HG03558 (cell line): ENCODE measurements around the gene LRRC10B.

Experiments used
- ATAC-seq: cut with Tn5 transposase; IDR thresholded peaks from one replicate; pipeline ENCODE4 v1.9.1; 2021; ENCODE audit warnings: moderate number of reproducible peaks; ENCODE audit not compliant: unreplicated experiment; ENCODE audit errors: extremely low read depth

Gene LRRC10B

DNA sequence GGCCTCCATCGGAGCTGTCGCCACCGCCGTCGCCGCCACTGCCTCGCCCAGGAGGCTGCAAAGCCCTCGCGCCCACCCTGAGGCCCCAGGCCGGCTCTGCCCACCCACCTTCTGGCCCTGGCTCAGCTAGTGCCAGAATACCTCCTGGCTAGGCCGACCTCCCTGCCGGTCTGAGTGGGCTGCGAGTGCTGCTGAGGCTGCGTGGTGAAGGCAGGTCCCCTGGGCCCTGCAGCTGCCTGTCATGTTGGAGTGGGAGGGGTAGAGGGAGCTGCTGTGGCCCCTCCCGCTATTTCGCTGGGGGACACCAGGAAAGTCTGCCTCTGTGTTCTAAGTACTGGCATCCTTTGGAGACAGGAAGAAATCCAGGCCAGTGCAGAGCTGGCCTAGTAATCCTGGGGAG lies 34.2 kb downstream of the LRRC10B start:
- ATAC-seq, result no peak

DNA sequence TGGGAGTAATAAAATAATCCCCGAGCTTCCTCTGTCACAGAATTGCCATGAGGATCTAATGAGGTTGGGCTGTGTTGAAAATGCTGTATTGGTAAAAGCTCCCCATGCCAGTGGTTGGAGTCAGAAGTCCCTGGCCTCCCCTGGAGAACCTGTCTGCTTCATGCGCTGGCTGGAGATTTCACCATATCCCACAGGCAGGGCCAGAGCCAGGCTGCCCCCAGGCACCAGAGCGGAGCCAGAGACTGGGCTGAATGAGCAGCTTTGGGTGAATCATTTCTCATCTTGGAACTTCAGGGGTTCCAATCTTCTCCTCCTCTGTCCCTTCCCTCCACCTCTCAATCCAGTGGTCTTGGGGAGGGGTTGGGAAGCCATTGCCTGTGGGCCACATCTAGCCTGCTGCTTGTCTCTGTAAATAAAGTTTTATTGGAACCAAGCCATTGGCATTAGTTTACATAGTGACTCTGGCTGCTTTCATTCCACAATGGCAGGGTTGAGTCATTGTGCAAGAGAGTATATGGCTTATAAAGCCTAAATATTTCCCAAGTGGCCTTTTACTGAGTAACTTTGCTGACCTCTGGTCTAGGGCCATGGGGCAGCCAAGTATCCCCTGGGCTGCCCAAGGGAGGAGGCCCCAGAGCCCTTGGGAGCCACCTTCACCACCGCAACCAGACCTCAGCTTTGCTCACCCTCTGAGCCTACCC lies 35.2 kb downstream of the LRRC10B start:
- no peak for ATAC-seq

DNA sequence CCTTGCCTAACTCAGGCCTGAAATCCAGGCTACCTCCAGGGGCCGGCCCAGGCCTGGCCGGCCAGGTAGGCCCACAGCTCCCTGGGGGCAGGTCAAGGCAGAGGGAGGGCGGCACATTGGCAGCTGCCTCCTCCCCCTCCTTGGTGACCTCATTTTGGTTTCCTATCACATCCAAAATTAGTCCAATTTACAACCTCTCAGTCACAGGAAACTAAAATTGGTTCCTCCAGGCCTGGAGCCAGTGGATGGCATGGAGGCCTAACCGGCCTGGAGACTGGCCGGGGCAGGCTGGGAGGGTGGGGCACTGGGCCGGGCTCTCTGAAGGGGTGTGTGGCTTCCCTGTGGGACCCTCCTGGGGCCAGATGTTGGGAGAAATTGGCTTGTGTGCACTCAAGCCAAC lies 35.9 kb downstream of the LRRC10B start:
- ATAC-seq, result no peak

DNA sequence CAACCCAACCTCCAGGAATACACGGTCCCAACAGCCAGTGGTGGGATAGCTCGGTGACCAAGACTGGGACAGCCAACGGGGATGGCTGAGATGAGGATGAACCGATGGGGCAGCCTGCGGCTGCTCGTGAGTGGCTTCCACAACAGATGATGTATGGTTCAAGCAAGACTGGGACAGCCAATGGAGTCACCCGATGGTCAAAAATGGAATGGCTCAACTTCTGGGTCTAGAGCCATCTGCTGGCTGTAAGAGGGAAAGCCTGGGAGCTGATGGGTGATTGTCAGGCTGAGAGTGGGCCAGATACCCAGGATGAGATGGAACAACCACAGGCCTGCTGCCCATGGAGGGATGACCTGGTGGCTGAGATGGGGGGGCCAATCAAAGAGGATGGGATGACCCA lies 36.8 kb downstream of the LRRC10B start:
- no peak for ATAC-seq

DNA sequence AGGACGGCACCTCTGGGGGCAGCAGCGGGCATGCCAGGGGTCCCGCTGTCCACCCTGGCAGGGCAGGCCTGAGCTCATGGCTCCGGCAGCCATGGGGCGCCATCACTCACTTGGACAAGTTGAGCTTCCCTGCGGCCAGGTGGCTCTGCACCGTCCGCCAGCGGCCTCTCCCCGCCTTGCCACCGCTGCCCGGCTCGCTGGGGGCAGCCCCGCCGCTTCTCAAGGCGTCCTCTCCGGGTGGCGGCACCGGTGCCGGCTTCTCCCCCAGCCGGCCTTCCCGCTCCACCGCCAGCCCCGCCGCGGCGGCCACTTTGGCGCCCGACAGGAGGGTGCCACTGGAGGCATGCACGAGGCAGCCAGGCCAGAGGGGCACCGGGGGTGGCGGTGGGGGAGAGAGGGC lies 37.4 kb downstream of the LRRC10B start:
- ATAC-seq, result no peak

DNA sequence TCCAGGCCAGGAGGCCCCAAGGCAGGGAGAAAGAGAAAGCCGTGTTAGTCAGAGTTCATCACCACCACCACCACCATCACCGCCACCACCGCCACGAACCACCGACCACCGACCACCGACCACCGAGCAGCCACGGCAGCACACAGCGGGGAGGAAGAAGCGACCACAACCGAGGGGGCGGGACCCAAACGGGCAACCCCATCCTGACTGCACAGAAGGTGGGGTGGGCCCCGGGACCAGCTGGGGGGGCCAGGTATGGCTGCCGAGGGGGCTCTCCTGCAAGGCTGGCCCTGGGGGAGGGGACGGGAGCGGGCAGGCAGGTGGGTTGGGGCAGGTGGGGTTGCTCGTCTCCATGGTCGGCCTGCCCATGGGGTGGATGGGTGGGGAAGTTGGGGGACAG lies 38.1 kb downstream of the LRRC10B start:
- no peak for ATAC-seq

DNA sequence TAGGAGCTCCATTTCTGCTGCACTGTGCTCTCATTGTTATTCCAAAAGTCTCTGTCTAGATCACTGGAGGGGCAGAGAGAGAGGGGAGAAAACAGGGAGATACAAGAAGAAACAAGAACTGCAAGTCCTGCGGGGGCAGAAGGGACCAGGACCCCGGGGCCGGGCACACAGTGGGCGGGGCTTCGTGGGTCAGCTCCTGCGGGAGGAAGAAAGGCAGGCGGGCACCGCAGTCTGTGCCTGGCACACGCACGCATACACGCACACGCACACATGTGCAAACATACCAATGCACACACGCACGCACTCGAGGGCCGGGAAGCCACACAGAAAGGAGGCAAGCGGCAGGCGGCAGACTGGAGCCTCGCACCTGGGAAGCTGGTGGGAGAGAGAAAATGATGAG lies 38.7 kb downstream of the LRRC10B start:
- ATAC-seq, result no peak

DNA sequence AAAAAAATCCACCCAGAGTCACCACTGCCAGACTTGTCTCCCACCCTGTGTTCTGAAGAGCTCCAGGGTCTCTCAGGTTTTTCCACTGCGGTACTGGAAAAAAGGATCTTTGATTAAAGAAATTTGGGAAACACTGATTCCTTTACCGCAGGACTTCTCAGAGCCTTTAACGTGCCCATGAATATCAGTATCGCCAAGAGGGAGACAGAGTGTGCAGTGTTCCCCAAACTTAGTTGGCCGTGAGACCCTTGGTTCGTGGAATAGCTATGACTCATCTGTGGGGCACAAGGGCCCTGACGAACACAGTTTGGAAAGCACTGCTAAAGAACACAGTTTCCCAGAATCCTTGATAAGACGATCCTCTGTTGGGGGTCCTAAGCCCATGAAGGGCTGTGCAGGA lies 40.6 kb downstream of the LRRC10B start:
- no peak for ATAC-seq

DNA sequence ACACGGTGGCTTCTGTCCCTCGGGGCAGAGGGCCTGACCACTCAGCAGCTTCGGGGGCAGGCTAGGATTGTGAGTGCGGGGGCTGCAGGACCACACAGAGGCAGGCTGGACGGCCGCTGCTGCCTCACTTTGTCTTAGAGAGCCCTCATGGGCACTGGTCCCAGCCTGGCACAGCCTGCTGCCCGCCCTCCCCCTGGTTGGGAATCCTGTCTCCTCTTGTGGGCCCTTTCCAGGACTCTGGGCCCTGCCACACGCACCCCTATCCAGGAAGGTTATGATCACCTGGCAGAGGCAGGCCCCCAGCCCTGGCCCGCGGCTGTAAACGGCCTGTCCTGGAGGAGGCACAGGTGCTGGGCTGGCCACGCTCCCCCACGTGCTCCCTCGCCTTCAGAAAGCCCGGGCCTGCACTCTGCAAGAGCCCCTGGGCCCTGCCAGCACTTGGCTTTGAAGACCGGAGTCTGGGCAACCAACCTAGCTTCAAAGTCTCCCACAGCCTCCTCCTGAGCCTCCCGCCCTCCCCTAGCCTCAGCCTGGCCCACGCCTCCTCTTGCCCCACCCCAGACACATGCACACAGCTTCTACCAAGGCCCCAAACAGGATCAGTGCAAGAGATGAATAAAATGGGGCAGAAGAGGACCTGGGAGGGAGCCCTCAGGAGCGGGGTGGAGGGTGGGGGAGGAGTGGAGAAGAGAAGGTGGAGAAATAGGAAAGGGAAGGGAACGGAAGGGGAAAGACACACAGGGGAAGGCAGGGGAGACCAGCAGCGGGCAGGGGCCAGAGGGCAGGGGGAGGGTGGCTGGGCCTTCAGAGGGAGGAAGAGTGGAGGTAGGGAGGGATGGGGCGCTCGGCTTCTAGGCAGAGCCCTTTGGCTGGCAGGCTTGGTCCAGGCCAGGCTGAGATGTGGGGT lies 41.4 kb downstream of the LRRC10B start:
- ATAC-seq, result no peak

DNA sequence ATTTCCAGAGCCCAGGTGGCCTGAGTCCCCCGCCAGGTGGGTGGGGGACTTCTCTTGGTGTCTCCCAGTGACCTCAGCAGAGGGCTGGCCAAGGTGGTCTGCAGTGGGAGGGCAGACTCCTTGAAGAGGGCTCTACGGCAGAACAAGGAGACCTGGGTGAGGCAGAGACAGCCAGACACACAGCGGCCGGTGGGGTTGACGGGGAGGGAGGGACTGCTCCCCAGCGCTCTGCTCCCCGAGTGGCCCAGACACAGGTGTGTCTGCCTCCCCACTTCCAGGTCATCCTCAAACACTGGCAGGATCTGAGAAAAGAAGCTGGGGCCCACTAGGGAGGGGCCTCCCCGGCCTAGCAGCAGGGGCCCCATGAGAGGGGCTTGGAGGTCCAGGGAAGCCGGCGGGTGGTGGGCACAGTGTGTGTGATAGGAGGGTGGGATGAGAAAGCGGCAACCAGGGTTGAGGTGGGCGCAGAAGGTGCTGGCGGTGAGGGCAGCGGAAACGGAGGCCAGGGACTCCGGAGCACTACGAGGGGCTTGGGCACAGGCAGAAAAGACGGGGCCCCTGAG lies 42.2 kb downstream of the LRRC10B start:
- ATAC-seq, result no peak

DNA sequence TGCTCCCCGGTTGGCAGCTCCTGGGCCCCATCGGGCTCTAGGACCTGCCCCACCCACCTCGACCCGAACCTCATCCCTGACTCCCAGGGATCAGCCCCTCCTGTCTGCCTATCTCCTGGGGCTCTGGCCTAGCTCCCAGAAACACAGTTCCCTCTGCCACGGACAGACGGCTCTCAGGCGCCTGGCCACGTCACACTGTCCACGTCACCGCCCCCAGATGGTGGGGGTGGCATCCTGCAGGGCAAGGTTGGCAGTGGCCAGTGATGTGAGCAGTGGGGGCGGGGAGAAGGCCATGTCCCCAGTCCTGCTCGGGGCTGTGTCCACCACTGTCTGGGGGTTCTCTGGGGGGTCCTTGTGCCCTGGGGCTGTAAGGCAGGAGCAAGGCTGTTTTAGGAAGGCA lies 43.1 kb downstream of the LRRC10B start:
- ATAC-seq, result no peak

DNA sequence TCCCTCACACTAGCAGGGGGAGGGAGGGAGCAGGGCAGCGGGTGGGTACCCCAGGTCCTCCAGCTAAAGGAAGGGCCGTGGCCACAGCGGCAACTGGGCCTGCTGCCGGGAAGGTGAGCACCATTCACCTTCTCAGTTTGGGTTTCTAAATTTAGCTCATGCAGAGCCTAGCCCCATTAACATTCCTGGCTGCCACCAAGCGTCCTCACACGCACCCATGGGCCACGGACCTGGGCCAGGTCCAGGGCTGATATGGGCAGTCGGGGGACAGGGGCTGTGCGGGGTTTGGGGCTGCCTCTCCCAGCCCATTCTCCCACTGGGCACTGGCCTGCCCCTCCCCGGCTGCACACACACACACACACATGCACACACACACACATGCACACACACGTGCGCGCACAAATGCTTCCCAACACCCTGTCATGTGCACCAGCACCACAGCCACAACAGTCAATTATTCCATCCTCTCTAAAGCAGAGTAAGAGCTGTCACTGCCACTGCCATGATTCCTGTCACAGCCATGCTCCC lies 43.6 kb downstream of the LRRC10B start:
- ATAC-seq, result no peak

DNA sequence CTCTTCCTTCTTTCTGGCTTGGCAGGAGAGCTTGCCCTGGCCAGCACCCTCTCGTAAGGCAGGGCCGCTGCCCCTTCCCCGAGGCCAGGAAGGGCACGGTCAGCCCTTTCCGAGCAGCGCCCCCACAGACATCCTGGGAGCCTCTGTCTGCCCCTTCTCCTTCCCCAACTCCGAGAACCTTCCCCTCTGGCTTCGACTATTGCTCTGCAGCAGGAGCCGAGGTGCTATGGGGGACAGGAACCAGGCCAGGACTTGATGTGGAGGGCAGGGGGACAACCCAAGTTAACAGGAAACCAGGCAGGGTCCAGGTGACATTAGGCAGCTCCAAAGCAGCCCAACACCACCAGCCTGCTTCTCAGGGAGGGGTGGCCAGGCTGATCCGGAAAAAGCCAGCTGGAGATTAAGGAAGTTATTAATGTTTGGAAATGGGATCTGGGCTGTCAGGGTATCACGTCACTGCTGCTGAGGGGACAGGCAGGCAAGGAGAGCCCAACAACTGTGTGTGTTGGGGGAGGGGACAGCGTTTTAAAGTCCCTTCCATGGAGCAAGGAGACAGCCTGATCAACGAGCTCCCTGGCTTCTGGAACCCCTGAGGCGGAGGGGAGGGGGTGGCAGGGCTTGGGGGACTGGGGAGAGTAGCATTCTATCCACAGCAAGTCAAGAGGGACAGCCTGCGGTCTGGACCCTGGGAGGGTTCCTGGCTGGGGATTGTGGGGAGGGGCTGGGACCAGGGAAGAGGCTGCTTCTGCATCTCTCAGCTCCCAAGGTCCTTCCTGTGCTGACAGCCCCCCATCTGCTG lies 45.0 kb downstream of the LRRC10B start:
- no peak for ATAC-seq

DNA sequence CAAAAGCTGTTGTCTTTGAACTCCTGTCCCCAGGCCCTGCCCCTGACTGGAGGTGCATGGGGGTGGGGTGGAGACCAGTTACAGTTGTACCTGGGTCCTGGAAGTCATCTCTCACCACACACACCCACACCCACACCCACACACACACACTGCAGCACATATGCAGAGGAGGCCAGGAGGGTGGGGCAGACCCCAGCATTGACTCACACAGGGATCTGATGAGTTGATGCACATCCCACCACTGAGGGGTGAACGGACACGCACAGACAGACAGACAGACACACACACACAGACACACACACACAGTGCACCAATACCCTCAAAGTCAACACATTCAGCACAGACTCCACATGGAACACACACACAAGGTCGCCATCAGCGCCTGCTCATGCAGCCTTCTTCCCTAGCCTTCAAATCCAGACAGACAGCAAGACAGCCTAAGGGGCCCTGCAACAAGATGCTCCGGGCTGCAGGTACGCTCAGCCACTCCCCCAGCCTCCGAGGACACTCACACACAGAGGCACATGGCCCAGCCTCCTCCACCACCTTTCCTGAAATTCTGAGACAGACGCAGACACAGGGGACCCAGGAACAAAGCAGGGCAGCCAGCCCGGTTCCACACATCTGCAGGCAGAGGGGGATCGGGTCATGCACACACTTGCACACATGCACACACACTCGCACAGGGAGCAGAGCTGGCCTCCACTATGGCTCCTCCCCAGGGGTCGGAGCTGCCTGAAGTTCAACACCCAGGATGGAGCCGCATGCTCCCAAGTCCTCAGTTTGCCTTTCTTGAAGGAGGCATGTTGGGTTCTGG lies 45.8 kb downstream of the LRRC10B start:
- ATAC-seq, result no peak

DNA sequence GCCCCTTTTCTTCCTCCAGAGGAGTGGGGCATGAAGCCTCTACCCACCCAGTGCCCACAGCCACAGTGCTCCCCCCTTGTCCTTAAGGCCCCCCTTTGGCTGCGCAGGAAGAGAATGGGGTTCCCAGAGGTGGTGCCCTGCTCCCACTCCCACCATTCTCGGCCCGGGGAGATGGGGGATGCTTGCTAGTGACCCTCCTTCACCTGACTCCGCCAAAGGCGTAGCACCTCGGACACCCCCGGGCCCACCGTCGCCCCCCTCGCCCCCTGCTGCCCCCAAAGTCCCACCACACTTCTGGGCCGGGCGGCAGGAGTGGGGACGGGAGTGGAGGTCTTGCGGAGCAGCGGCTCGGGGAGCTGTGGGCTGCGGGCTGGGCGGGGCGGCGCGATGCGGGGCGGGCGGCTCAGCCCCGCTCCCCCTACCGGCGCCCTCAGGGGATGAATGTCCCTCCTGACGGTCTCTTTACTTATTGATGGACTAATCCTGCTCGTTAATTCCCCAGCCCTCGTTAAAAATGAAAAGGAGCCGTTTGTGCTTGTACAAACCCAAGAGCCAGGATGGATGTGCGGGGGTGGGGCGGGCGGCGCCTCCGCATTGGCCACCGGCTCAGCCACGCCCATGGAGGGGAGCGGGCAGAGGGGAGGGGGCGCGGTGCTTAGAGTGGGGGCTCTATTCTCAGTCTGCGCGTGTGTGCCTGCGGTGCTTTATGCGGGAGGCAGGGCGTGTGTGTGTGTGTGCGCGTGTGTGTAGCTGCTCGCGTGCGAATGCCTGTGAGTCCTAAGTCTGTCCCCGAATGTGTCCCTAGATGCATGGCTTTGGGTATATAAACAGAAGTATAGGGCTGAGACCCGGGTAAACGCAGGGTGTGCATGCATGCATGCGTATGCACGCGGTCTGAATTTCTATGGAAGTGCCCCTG lies 46.8 kb downstream of the LRRC10B start:
- no peak for ATAC-seq

DNA sequence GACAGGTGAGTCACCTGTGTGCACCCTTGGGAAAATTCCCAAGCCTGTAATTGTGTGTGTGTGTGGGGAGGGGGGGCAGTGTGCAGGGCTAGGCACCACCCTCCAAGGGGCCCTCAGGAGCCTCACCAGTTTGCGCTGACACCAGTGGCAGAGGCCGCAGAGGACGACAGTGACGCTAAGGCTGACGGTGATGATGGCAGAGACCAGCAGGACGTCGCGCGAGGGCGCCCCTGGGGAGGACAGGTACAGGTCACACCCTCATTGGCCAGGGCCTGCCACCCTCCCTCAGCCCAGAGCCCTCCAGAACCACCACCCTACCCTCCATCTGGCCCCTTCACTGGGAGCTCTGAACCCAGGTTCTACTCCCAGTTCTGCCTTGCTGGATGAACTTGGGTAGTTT lies 47.4 kb downstream of the LRRC10B start:
- ATAC-seq, result no peak

DNA sequence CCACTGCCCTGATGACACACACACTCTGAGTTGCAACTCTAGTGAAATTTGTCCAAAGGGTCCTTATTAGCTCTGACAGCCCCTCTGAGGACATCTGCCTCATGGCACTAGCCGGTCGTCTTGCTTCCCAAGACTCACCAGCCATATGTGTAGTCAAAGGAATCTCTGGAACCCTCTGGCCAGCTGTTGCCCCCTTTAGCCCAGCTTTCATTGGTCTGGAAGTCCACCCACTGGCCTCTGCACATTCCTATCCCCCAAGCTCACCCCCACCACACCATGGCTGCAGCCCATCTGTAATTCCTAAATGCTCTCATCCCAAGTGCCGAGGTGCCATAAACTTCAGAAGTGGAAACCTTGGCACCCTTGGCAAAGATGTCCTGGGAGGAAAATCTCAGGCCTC lies 48.1 kb downstream of the LRRC10B start:
- no peak for ATAC-seq
